ENCODE measurements around the gene ASTN2.

- TF ChIP-seq CTCF (conservative IDR thresholded peaks at IDR 0.05): no peak
- TF ChIP-seq ZFX (IDR thresholded peaks at IDR 0.05): no peak
Observed at GRCh38 chr9:116891424-116891823, 523.4 kb downstream of the ASTN2 start.
